Endodermal cell (in vitro differentiated cells): ENCODE results near the gene COPG1. TPM values are rescaled to one million over a fixed set of nuclear protein-coding genes. Genes with fewer than 3 reads are reported as not detected.

Experiments
- DNase-seq: peaks from one replicate; pipeline ENCODE4 v3.0.0-alpha.2; 2017
- H3K27ac ChIP-seq: 2 replicates; pipeline ENCODE4 v1.5.1; 2013; ENCODE audit warnings: mild to moderate bottlenecking, low read depth, low read length, moderate library complexity
- H3K27me3 ChIP-seq: 2 replicates; pipeline ENCODE4 v1.6.1; 2013; ENCODE audit warnings: mild to moderate bottlenecking, low read length, moderate library complexity; ENCODE audit not compliant: insufficient read depth, control insufficient read depth, poor library complexity, severe bottlenecking
- H3K36me3 ChIP-seq: 2 replicates; pipeline ENCODE4 v1.7.0; 2013; ENCODE audit warnings: mild to moderate bottlenecking, low read length, moderate library complexity; ENCODE audit not compliant: control insufficient read depth, insufficient read depth
- H3K4me1 ChIP-seq: one replicate; pipeline ENCODE4 v1.7.0; 2013; ENCODE audit warnings: low read length; ENCODE audit not compliant: control insufficient read depth, insufficient read depth
- H3K4me3 ChIP-seq: 2 replicates; pipeline ENCODE4 v1.5.1; 2013; ENCODE audit warnings: mild to moderate bottlenecking, low read length, moderate library complexity
- H3K9ac ChIP-seq: 2 replicates; pipeline ENCODE4 v1.6.1; 2013; ENCODE audit warnings: mild to moderate bottlenecking, low read length, moderate library complexity; ENCODE audit not compliant: poor library complexity, severe bottlenecking; ENCODE audit errors: extremely low read depth
- H3K9me3 ChIP-seq: 2 replicates; pipeline ENCODE4 v1.6.1; 2013; ENCODE audit warnings: mild to moderate bottlenecking, low read length, moderate library complexity; ENCODE audit not compliant: control insufficient read depth
- H3K27ac Mint-ChIP-seq: 2 replicates; pipeline ENCODE4 v1.8.0; 2020; ENCODE audit warnings: mixed read lengths
- H3K27me3 Mint-ChIP-seq: 2 replicates; pipeline ENCODE4 v1.8.0; 2021; ENCODE audit warnings: mild to moderate bottlenecking, mixed read lengths; ENCODE audit not compliant: insufficient read depth
- H3K36me3 Mint-ChIP-seq: 2 replicates; pipeline ENCODE4 v1.8.0; 2020; ENCODE audit warnings: low read depth, mixed read lengths
- H3K4me1 Mint-ChIP-seq: 2 replicates; pipeline ENCODE4 v1.8.0; 2020; ENCODE audit warnings: mixed read lengths
- H3K4me3 Mint-ChIP-seq: 2 replicates; pipeline ENCODE4 v1.8.0; 2020; ENCODE audit warnings: mild to moderate bottlenecking, moderate library complexity, mixed read lengths
- H3K9me3 Mint-ChIP-seq: 2 replicates; pipeline ENCODE4 v1.8.0; 2020; ENCODE audit warnings: mild to moderate bottlenecking, mixed read lengths
- CTCF ChIP-seq: fragments of 200-600 bp; sonication (generic); conservative IDR thresholded peaks from 2 replicates; pipeline ENCODE4 v1.5.0; 2021; ENCODE audit warnings: antibody characterized with exemption, mild to moderate bottlenecking
- WGBS, 2 experiments: methylation state at CpG; one replicate each; pipeline versions ENCODE4 v1.1.5 to v1.1.7; 2013; ENCODE audit warnings: missing lambda C conversion rate in 2 of 2, mixed read lengths in 1 of 2; ENCODE audit not compliant: insufficient coverage in 1 of 2, insufficient read length in 1 of 2; 5-methylcytosine and 5-hydroxymethylcytosine counted together
- total RNA-seq, 2 donors: library from RNA; stranded (reverse); fragmentation: NEBNext Ultra II Directional in 1 of 2; extraction: Animal tissue kit (Norgen Biotek cat#: 25700) in 1 of 2; gene quantifications; 2 replicates in 1 of 2; 3 replicates in 1 of 2; pipeline ENCODE4 v1.2.1, GENCODE V29; 2021

Gene COPG1
- total RNA-seq, 2 donors from 2014 or later, result 151 to 193 TPM

- DNase-seq, result peak; percentile 96
- Mint-ChIP-seq H3K27me3 (no peaks in the 10 kb centered on the region), H3K27ac (peak overlapping the region; percentile 70), H3K4me1 (peaks cover 4% of the 10 kb centered on the region), H3K9me3 (no peaks in the 10 kb centered on the region), H3K4me3 (peak overlapping the region; percentile 89), H3K36me3 (peaks cover 10% of the 10 kb centered on the region)
- no peaks in the 10 kb centered on the region for H3K27me3 ChIP-seq
- no peaks in the 10 kb centered on the region for H3K9me3 ChIP-seq
- peak overlapping the region; percentile 92 for H3K9ac ChIP-seq
- TF ChIP-seq CTCF, result no peak
- peak overlapping the region; percentile 88 for H3K27ac ChIP-seq
- WGBS, 2 experiments, result 1 to 3% methylated on average over 28 to 53 of the region's 53 CpGs
- no peaks in the 10 kb centered on the region for H3K36me3 ChIP-seq
- H3K4me3 ChIP-seq, result peak overlapping the region; percentile 85
- no peaks in the 10 kb centered on the region for H3K4me1 ChIP-seq
Measured at GRCh38 chr3:129314386-129315222, 65.2 kb downstream of the COPG1 start.

- H3K27me3 Mint-ChIP-seq, result no peaks in the 10 kb centered on the region
- H3K27ac ChIP-seq, result peak overlapping the region; percentile 88
- H3K4me1 ChIP-seq, result no peaks in the 10 kb centered on the region
- H3K9me3 Mint-ChIP-seq, result no peaks in the 10 kb centered on the region
- H3K9ac ChIP-seq, result peak overlapping the region; percentile 92
- DNase-seq, result peak; percentile 75
- no peak for TF ChIP-seq CTCF
- no peaks in the 10 kb centered on the region for H3K27me3 ChIP-seq
- 0% methylated on average over 50 to 80 of the region's 80 CpGs for WGBS, 2 experiments
- H3K4me1 Mint-ChIP-seq, result peaks cover 4% of the 10 kb centered on the region
- peak overlapping the region; percentile 89 for H3K4me3 Mint-ChIP-seq
- peak overlapping the region; percentile 85 for H3K4me3 ChIP-seq
- peaks cover 15% of the 10 kb centered on the region for H3K36me3 Mint-ChIP-seq
- no peaks in the 10 kb centered on the region for H3K36me3 ChIP-seq
- peak overlapping the region; percentile 96 for H3K27ac Mint-ChIP-seq
- H3K9me3 ChIP-seq, result no peaks in the 10 kb centered on the region
Measured at GRCh38 chr3:129315223-129315997, 66.0 kb downstream of the COPG1 start.

- Histone ChIP-seq H3K36me3 (peaks cover under 1% of the 10 kb centered on the region), H3K27me3 (no peaks in the 10 kb centered on the region), H3K4me3 (peak overlapping the region; percentile 85), H3K9me3 (no peaks in the 10 kb centered on the region), H3K4me1 (no peaks in the 10 kb centered on the region), H3K27ac (no peak overlapping the region), H3K9ac (peak overlapping the region; percentile 92)
- Mint-ChIP-seq H3K9me3 (no peaks in the 10 kb centered on the region), H3K4me1 (peaks cover 4% of the 10 kb centered on the region), H3K27ac (no peak overlapping the region), H3K4me3 (peak overlapping the region; percentile 89), H3K36me3 (peaks cover 15% of the 10 kb centered on the region), H3K27me3 (no peaks in the 10 kb centered on the region)
- TF ChIP-seq CTCF, result no peak
- 0% methylated on average over 12 to 34 of the region's 34 CpGs for WGBS, 2 experiments
- DNase-seq, result no peak
Measured at GRCh38 chr3:129315998-129316247, 66.5 kb downstream of the COPG1 start.
